GM06990 (cell line): ENCODE results near the gene TMEM150A.

Experiments
- DNase-seq: peaks from one replicate; pipeline ENCODE4 v3.0.0-alpha.2; 2011; ENCODE audit not compliant: insufficient read length; ENCODE audit errors: extremely low read depth
- H3K27me3 ChIP-seq: replicated peaks from 2 replicates; pipeline ENCODE4 v1.6.0; 2011; ENCODE audit warnings: low read length; ENCODE audit not compliant: control insufficient read depth, insufficient read depth
- H3K36me3 ChIP-seq: 2 replicates; pipeline ENCODE4 v1.5.1; 2011; ENCODE audit warnings: low read length; ENCODE audit not compliant: control insufficient read depth, insufficient read depth
- H3K4me3 ChIP-seq: replicated peaks from 2 replicates; pipeline ENCODE4 v1.5.1; 2011; ENCODE audit warnings: low read depth, mild to moderate bottlenecking, control low read depth, low read length
- TF ChIP-seq, protein P1 (sequence below): IDR thresholded peaks from 2 replicates; pipeline ENCODE4 v1.5.1; 2011; ENCODE audit warnings: low read length, control low read depth, mild to moderate bottlenecking, inconsistent platforms; ENCODE audit not compliant: insufficient read depth, poor library complexity, severe bottlenecking

TMEM150A gene

DNA sequence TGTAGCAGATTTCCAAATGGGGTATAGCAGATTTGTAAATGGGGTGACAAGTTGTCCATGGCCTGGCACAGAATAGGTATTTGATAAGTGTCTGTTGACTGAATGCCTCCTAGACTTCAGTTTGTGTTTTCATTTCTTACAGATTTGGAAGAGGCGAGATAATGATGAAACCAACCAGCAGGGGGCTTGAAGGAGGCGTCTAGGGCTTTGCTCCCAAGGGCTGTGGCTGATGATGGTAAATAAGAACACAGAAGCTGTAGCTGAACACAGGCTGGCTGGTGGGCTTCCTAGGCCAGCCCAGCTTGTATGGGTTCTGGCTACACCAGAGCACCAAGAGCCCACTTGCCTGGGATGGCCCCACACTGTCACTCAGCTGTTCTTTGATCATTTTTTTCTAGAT, 46.1 kb upstream of the TMEM150A start:
- DNase-seq: no peak
- Histone ChIP-seq H3K27me3 (no peaks in the 10 kb centered on the region), H3K36me3 (peaks cover 32% of the 10 kb centered on the region), H3K4me3 (no peak overlapping the region)
- TF ChIP-seq, protein P1, sequence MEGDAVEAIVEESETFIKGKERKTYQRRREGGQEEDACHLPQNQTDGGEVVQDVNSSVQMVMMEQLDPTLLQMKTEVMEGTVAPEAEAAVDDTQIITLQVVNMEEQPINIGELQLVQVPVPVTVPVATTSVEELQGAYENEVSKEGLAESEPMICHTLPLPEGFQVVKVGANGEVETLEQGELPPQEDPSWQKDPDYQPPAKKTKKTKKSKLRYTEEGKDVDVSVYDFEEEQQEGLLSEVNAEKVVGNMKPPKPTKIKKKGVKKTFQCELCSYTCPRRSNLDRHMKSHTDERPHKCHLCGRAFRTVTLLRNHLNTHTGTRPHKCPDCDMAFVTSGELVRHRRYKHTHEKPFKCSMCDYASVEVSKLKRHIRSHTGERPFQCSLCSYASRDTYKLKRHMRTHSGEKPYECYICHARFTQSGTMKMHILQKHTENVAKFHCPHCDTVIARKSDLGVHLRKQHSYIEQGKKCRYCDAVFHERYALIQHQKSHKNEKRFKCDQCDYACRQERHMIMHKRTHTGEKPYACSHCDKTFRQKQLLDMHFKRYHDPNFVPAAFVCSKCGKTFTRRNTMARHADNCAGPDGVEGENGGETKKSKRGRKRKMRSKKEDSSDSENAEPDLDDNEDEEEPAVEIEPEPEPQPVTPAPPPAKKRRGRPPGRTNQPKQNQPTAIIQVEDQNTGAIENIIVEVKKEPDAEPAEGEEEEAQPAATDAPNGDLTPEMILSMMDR: peak; percentile 48

DNA sequence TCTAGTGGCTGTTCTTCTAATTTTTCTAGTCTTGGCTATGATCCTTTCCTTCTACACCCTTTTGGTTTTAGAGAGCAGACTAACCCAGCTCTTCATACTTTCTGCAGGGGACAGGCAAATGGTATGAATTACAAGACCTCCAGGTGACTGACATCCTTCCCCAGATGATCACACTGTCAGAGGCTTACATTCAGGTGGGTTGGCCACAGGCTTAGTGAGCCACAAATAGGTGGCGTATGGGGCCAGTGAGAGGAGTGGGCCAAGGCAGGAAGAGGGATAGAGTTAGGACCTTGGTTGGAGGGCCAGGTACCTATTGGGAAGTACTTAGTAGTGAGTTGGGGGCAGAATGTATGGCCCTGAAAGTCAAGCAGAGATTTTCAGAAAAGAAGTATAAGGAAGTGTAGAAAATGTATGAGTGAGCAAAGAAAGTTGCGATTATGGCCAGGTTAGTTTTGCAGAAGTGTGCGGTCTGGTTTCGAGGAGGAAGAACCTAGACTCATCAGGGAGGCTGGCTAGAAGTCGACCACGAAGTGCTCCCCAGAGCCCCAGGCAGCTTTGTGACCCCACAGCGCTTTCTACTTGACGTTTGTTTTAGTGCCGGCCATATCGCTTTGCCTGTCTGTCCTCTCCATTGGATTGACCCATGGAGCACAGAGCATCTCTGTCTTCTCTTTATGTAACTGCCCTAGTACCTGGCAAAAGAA, 45.5 kb upstream of the TMEM150A start:
- Histone ChIP-seq H3K27me3 (no peaks in the 10 kb centered on the region), H3K36me3 (peaks cover 32% of the 10 kb centered on the region), H3K4me3 (no peak overlapping the region)
- TF ChIP-seq, protein P1: no peak
- DNase-seq: no peak

DNA sequence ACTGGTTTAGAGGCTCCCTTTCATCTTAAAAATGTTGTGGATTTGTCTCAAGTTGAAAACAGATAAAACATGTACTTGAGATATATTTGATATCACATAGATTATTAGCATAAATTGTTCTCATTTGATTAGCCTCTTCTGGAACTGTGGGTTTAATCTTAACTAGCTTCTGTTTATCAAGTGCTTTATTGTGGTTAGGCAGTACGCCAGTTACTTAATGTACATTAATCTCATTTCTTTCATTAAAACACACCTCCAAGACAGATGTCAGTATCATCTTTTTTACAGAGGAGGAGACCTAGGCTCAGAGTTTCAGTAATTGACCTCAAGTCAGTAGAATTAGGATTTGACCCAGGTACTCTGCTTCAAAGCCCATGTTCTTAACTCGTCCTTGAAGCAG, 43.7 kb upstream of the TMEM150A start:
- TF ChIP-seq, protein P1: no peak
- H3K4me3 ChIP-seq: no peak overlapping the region
- peaks cover 34% of the 10 kb centered on the region for H3K36me3 ChIP-seq
- H3K27me3 ChIP-seq: no peaks in the 10 kb centered on the region
- DNase-seq: no peak

DNA sequence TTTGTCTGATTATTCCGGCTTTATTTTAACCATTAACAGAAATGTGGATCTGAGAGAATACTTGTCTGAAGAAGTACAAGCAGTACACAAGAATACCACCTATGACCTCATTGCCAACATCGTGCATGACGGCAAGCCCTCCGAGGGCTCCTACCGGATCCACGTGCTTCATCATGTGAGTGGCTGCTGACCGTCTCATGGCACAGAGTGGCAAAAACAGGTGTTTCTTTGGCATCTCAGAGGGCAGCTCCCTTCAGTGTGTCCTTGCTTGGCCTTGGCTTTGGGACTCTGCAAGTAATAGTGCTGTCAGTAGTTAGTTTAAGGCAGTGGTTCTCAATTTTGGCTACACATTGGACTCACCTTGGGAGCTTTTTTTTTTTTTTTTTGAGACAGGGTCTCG, 42.4 kb upstream of the TMEM150A start:
- TF ChIP-seq, protein P1: no peak
- no peak for DNase-seq
- H3K4me3 ChIP-seq: no peak overlapping the region
- no peaks in the 10 kb centered on the region for H3K27me3 ChIP-seq
- peaks cover 33% of the 10 kb centered on the region for H3K36me3 ChIP-seq

DNA sequence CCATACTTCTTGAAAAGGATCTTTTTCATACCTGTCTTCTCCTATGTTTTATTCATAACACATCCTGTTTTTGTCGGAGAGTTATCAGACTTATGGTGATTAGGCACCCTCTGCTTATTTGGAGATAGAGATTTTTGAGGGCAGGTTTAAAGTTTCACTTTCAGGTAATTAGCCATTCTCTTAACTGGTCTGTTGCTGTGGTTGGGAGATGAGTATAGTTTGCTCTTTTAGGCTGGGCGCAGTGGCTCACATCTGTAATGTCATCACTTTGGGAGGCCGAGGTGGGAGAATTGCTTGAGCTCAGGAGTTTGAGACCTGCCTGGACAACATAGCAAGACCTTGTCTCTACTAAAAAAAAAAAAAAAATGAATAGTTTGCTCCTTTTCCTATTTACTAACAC, 40.2 kb upstream of the TMEM150A start:
- no peaks in the 10 kb centered on the region for H3K27me3 ChIP-seq
- no peak for DNase-seq
- H3K4me3 ChIP-seq: no peak overlapping the region
- peaks cover 34% of the 10 kb centered on the region for H3K36me3 ChIP-seq
- TF ChIP-seq, protein P1: no peak

DNA sequence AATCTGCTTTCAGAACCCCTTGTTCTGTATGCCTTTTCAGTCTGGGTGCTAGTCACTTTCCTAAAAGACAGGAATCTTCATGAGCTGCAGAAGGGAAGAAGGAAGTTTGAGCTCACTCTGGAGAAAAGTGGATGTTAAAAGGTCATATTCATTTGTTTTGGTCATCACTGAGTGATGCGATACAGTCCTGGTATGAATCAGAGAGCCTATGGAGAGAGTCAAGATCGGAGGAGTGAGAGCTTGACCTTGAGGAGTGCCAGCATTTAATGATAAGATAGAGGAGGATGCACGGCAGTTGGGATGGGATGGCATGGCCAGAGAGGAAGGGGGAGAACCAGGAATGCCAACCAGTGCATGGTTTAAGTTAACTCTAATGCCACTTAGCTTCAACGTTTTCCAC, 33.1 kb upstream of the TMEM150A start:
- Histone ChIP-seq H3K36me3 (peaks cover 28% of the 10 kb centered on the region), H3K4me3 (no peak overlapping the region), H3K27me3 (no peaks in the 10 kb centered on the region)
- DNase-seq: no peak
- TF ChIP-seq, protein P1: no peak
